ENCODE measurements around the gene LMF2. TPM values are rescaled to one million over a fixed set of nuclear protein-coding genes. Genes with fewer than 3 reads are reported as not detected.

The LMF2 gene
- total RNA-seq, 1 experiment from 2014 or later, result 42.4 TPM

DNA sequence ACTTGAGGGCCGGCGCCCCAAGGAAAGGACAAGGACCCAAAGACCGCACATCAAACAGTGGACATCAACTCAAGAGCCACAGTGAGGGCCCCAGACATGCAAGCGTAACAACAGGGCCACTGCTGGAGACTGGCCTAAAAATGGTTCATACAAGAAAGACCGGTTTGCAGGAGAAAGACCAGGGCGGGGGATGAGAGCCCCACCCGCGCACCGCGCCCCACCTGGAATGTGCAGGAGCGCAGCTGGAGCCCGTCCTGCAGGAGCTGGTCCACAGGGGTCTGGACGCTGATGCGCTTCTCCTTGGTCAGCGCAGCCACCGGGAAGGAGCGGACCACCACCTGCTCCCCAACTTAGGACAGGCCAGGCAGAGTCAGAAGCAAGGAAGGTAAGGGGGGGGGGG lies 46.6 kb downstream of the LMF2 start:
- no peak for TF ChIP-seq EZH2 (IDR thresholded peaks at IDR 0.05; ENCODE audit: low read length, unreplicated experiment)
- no peak for TF ChIP-seq EZH2phosphoT487 (IDR thresholded peaks at IDR 0.05; ENCODE audit: borderline replicate concordance, low read length)
- TF ChIP-seq, protein P1, sequence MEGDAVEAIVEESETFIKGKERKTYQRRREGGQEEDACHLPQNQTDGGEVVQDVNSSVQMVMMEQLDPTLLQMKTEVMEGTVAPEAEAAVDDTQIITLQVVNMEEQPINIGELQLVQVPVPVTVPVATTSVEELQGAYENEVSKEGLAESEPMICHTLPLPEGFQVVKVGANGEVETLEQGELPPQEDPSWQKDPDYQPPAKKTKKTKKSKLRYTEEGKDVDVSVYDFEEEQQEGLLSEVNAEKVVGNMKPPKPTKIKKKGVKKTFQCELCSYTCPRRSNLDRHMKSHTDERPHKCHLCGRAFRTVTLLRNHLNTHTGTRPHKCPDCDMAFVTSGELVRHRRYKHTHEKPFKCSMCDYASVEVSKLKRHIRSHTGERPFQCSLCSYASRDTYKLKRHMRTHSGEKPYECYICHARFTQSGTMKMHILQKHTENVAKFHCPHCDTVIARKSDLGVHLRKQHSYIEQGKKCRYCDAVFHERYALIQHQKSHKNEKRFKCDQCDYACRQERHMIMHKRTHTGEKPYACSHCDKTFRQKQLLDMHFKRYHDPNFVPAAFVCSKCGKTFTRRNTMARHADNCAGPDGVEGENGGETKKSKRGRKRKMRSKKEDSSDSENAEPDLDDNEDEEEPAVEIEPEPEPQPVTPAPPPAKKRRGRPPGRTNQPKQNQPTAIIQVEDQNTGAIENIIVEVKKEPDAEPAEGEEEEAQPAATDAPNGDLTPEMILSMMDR (conservative IDR thresholded peaks at IDR 0.05; ENCODE audit: low read depth, low read length), result no peak
- Histone ChIP-seq H3K79me2 (ENCODE audit: low read length) (no peaks in the 10 kb centered on the region), H3F3A (ENCODE audit: low read length, unreplicated experiment) (no peaks in the 10 kb centered on the region), H4K20me1 (ENCODE audit: low read length) (no peaks in the 10 kb centered on the region), H3K4me3 (ENCODE audit: low read length) (no peak overlapping the region), H3K36me3 (ENCODE audit: low read depth, low read length) (no peaks in the 10 kb centered on the region), H3K4me1 (ENCODE audit: insufficient read depth, low read length) (no peaks in the 10 kb centered on the region), H2AFZ (ENCODE audit: low read length) (no peak overlapping the region), H3K9ac (ENCODE audit: low read length) (no peak overlapping the region), H3K4me2 (ENCODE audit: low read length) (no peak overlapping the region), H3K9me3 (ENCODE audit: low read length) (no peaks in the 10 kb centered on the region), H3K9me2 (replicated peaks; ENCODE audit: low read length) (no peaks in the 10 kb centered on the region), H3K27ac (ENCODE audit: low read length) (no peak overlapping the region), H3K27me3 (ENCODE audit: low read length) (no peaks in the 10 kb centered on the region)
- intact Hi-C loops (cut with micrococcal nuclease), result no loop called here
- BruUV-seq (replicated peaks), result no TSS peak
- peak; percentile 13 for DNase-seq
- no peak for ATAC-seq
- ChIA-PET POLR2A (ENCODE audit: unreplicated experiment) (no interaction called here), CTCF (no interaction called here)

DNA sequence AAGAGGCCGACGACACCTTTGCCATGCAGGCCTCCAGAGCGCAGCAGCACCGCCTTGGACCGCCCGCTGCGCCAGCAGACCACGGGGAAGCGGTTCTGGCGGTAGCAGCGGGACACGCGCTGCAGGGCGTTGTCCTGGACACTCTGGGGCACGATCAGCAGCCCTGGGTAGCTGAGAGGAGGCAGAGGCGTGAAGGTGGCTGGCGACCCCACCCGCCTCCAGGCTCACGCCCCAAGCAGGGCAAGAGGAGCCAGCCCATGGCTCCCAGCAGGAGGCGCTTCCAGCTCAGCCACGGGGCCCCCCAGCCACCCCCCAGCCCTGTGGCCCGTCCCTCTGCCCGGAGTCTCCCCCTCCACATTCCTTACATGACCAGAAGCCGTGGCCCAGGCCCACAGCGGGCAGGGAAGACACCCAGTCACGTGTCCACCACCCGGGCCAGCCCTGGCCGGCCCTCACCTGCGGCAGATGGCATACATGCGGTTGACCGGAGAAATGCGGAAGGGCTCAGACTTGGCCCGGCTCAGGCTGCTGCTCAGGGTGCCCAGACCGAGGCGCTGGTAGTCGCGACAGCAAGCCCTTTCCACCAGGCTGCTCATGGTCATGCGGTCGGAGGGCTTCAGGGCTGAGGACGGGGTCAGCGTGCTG lies 47.9 kb downstream of the LMF2 start:
- H3K4me1 ChIP-seq (ENCODE audit: insufficient read depth, low read length), result no peaks in the 10 kb centered on the region
- BruUV-seq (replicated peaks), result TSS peak; percentile 17
- ChIA-PET POLR2A (ENCODE audit: unreplicated experiment) (no interaction called here), CTCF (no interaction called here)
- TF ChIP-seq EZH2phosphoT487 (IDR thresholded peaks at IDR 0.05; ENCODE audit: borderline replicate concordance, low read length) (no peak), EZH2 (IDR thresholded peaks at IDR 0.05; ENCODE audit: low read length, unreplicated experiment) (no peak)
- TF ChIP-seq, protein P1 (conservative IDR thresholded peaks at IDR 0.05; ENCODE audit: low read depth, low read length), result no peak
- H2AFZ ChIP-seq (ENCODE audit: low read length), result no peak overlapping the region
- no peaks in the 10 kb centered on the region for H4K20me1 ChIP-seq (ENCODE audit: low read length)
- no peaks in the 10 kb centered on the region for H3K27me3 ChIP-seq (ENCODE audit: low read length)
- H3K27ac ChIP-seq (ENCODE audit: low read length), result no peak overlapping the region
- intact Hi-C loops (cut with micrococcal nuclease), result no loop called here
- no peaks in the 10 kb centered on the region for H3F3A ChIP-seq (ENCODE audit: low read length, unreplicated experiment)
- H3K9me2 ChIP-seq (replicated peaks; ENCODE audit: low read length), result no peaks in the 10 kb centered on the region
- H3K36me3 ChIP-seq (ENCODE audit: low read depth, low read length), result no peaks in the 10 kb centered on the region
- H3K4me2 ChIP-seq (ENCODE audit: low read length), result no peak overlapping the region
- ATAC-seq, result no peak
- no peak overlapping the region for H3K4me3 ChIP-seq (ENCODE audit: low read length)
- DNase-seq, result no peak
- no peaks in the 10 kb centered on the region for H3K79me2 ChIP-seq (ENCODE audit: low read length)
- no peak overlapping the region for H3K9ac ChIP-seq (ENCODE audit: low read length)
- H3K9me3 ChIP-seq (ENCODE audit: low read length), result no peaks in the 10 kb centered on the region

DNA sequence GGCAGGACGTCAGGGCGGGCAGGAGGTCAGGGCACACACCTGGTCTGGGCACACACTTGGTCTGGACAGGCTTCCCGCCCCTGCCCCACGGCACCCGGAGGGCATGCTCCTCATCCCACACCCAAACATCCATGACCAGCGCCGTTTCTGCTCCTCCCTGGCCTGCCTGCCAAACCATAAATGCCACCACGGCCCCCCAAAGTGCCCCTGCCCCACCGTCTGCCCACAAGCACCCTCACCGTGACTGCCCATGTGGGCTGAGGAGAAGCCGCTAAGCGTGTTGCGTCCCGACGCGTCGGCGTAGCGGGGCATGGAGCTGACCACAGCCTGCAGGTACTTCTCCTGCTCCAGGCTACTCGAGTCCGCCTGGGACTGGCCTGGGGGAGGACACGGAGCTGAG lies 48.5 kb downstream of the LMF2 start:
- TF ChIP-seq EZH2 (IDR thresholded peaks at IDR 0.05; ENCODE audit: low read length, unreplicated experiment), result no peak
- no peak for TF ChIP-seq EZH2phosphoT487 (IDR thresholded peaks at IDR 0.05; ENCODE audit: borderline replicate concordance, low read length)
- TF ChIP-seq, protein P1 (conservative IDR thresholded peaks at IDR 0.05; ENCODE audit: low read depth, low read length), result no peak
- no peaks in the 10 kb centered on the region for H3K4me1 ChIP-seq (ENCODE audit: insufficient read depth, low read length)
- H4K20me1 ChIP-seq (ENCODE audit: low read length), result no peaks in the 10 kb centered on the region
- DNase-seq (no peak), ATAC-seq (no peak)
- no peak overlapping the region for H3K4me3 ChIP-seq (ENCODE audit: low read length)
- no peak overlapping the region for H3K9ac ChIP-seq (ENCODE audit: low read length)
- H3K9me2 ChIP-seq (replicated peaks; ENCODE audit: low read length), result no peaks in the 10 kb centered on the region
- ChIA-PET CTCF (no interaction called here), POLR2A (ENCODE audit: unreplicated experiment) (no interaction called here)
- no peak overlapping the region for H3K27ac ChIP-seq (ENCODE audit: low read length)
- H3K36me3 ChIP-seq (ENCODE audit: low read depth, low read length), result no peaks in the 10 kb centered on the region
- H2AFZ ChIP-seq (ENCODE audit: low read length), result no peak overlapping the region
- H3K4me2 ChIP-seq (ENCODE audit: low read length), result no peak overlapping the region
- no peaks in the 10 kb centered on the region for H3K79me2 ChIP-seq (ENCODE audit: low read length)
- no peaks in the 10 kb centered on the region for H3K9me3 ChIP-seq (ENCODE audit: low read length)
- H3F3A ChIP-seq (ENCODE audit: low read length, unreplicated experiment), result no peaks in the 10 kb centered on the region
- intact Hi-C loops (cut with micrococcal nuclease), result no loop called here
- no TSS peak for BruUV-seq (replicated peaks)
- no peaks in the 10 kb centered on the region for H3K27me3 ChIP-seq (ENCODE audit: low read length)
